Mesodermal cell (in vitro differentiated cells): ENCODE data around the gene PARP6. TPM values are rescaled to one million over a fixed set of nuclear protein-coding genes. Genes with fewer than 3 reads are reported as not detected.

Source experiments
- H3K27ac ChIP-seq: 2 replicates; pipeline ENCODE4 v1.7.0; 2013; ENCODE audit warnings: mild to moderate bottlenecking, low read depth, low read length, moderate library complexity; ENCODE audit not compliant: severe bottlenecking
- H3K36me3 ChIP-seq: 2 replicates; pipeline ENCODE4 v1.7.1; 2013; ENCODE audit warnings: mild to moderate bottlenecking, low read length, moderate library complexity; ENCODE audit not compliant: control insufficient read depth, insufficient read depth
- H3K4me1 ChIP-seq: one replicate; pipeline ENCODE4 v1.7.1; 2013; ENCODE audit warnings: mild to moderate bottlenecking, low read length; ENCODE audit not compliant: insufficient read depth, control insufficient read depth, poor library complexity, severe bottlenecking
- H3K4me3 ChIP-seq: 2 replicates; pipeline ENCODE4 v1.7.0; 2013; ENCODE audit warnings: low read length, control low read depth, mild to moderate bottlenecking; ENCODE audit not compliant: insufficient read depth, poor library complexity, severe bottlenecking; ENCODE audit errors: extremely low read depth
- H3K9me3 ChIP-seq: 2 replicates; pipeline ENCODE4 v1.7.1; 2013; ENCODE audit warnings: mild to moderate bottlenecking, low read length, moderate library complexity; ENCODE audit not compliant: control insufficient read depth
- WGBS, 2 experiments: methylation state at CpG; one replicate each; pipeline ENCODE4 v1.1.5; 2013; ENCODE audit warnings: missing lambda C conversion rate in 2 of 2; ENCODE audit not compliant: insufficient coverage in 2 of 2; 5-methylcytosine and 5-hydroxymethylcytosine counted together
- polyA plus RNA-seq, 2 experiments: library from polyadenylated mRNA; stranded (reverse); fragments of 50-300 nt; gene quantifications; one replicate each; pipeline ENCODE4 v1.2.3, GENCODE V29; 2013

PARP6 gene
- 39.9 TPM for polyA plus RNA-seq (2013, experiment 1 of 2)
- 34.5 TPM for polyA plus RNA-seq (2013, experiment 2 of 2)

GRCh38 chr15:72272213-72272996 lies at the start of gene PARP6:
TSS of gene PARP6 (minus strand) at chr15:72272554. CDS start at chr15:72267477, 5,077 bp downstream.
- 0 to 1% methylated on average over 53 to 77 of the region's 82 CpGs for WGBS, 2 experiments
- peak within 1 kb of the TSS; percentile 68 for H3K27ac ChIP-seq
- peak within 1 kb of the TSS; percentile 85 for H3K4me3 ChIP-seq
- H3K4me1 ChIP-seq = peaks cover 4% of the 10 kb centered on the region
- no peaks in the 10 kb centered on the region for H3K9me3 ChIP-seq
- peaks cover 33% of the 10 kb centered on the region for H3K36me3 ChIP-seq

- Histone ChIP-seq H3K36me3 (no peaks in the 10 kb centered on the region), H3K4me3 (peak within 1 kb of the TSS; percentile 45), H3K9me3 (no peaks in the 10 kb centered on the region), H3K4me1 (peaks cover 7% of the 10 kb centered on the region), H3K27ac (peak within 1 kb of the TSS; percentile 45)
- WGBS, 2 experiments = 0 to 1% methylated on average over 14 to 33 of the region's 58 CpGs
Measured at GRCh38 chr15:72319985-72320671, 47.8 kb upstream of the PARP6 start, which contains the start of gene CELF6. TSS of gene CELF6 (minus strand) at chr15:72320157. CDS start at chr15:72319874, 283 bp downstream.

- H3K4me3 ChIP-seq = peak overlapping the region; percentile 45
- H3K36me3 ChIP-seq = no peaks in the 10 kb centered on the region
- 7 to 21% methylated on average over 15 to 37 of the region's 48 CpGs for WGBS, 2 experiments
- peaks cover 7% of the 10 kb centered on the region for H3K4me1 ChIP-seq
- no peaks in the 10 kb centered on the region for H3K9me3 ChIP-seq
- H3K27ac ChIP-seq = no peak overlapping the region
Measured at GRCh38 chr15:72319360-72319984, 47.1 kb upstream of the PARP6 start.

GRCh38 chr15:72318408-72318942 lies 46.1 kb upstream of the PARP6 start:
- Histone ChIP-seq H3K4me3 (no peak overlapping the region), H3K27ac (no peak overlapping the region), H3K4me1 (peaks cover 7% of the 10 kb centered on the region), H3K9me3 (no peaks in the 10 kb centered on the region), H3K36me3 (no peaks in the 10 kb centered on the region)
- 43% methylated on average over 1 of the region's 2 CpGs; no CpG with 5 or more reads in 1 of the 2 experiments for whole genome bisulfite sequencing, 2 experiments

GRCh38 chr15:72315706-72316370 lies 43.5 kb upstream of the PARP6 start:
- WGBS, 2 experiments = 57 to 74% methylated on average over 1 to 2 of the region's 6 CpGs
- H3K36me3 ChIP-seq = no peaks in the 10 kb centered on the region
- H3K9me3 ChIP-seq = no peaks in the 10 kb centered on the region
- H3K27ac ChIP-seq = no peak overlapping the region
- no peak overlapping the region for H3K4me3 ChIP-seq
- H3K4me1 ChIP-seq = peaks cover 5% of the 10 kb centered on the region

GRCh38 chr15:72313881-72314280 lies 41.5 kb upstream of the PARP6 start:
- no peak overlapping the region for H3K4me3 ChIP-seq
- H3K36me3 ChIP-seq = no peaks in the 10 kb centered on the region
- H3K27ac ChIP-seq = no peak overlapping the region
- WGBS, 2 experiments = 100% methylated on average over 2 of the region's 2 CpGs; no CpG with 5 or more reads in 1 of the 2 experiments
- H3K9me3 ChIP-seq = no peaks in the 10 kb centered on the region
- no peaks in the 10 kb centered on the region for H3K4me1 ChIP-seq

- Histone ChIP-seq H3K4me1 (no peaks in the 10 kb centered on the region), H3K27ac (no peak overlapping the region), H3K36me3 (no peaks in the 10 kb centered on the region), H3K9me3 (no peaks in the 10 kb centered on the region), H3K4me3 (no peak overlapping the region)
- WGBS, 2 experiments = 58 to 100% methylated on average over 2 of the region's 2 CpGs
Measured at GRCh38 chr15:72313448-72313840, 41.1 kb upstream of the PARP6 start.

GRCh38 chr15:72312605-72313447 lies 40.5 kb upstream of the PARP6 start:
- H3K27ac ChIP-seq = no peak overlapping the region
- no peaks in the 10 kb centered on the region for H3K4me1 ChIP-seq
- H3K9me3 ChIP-seq = no peaks in the 10 kb centered on the region
- no peak overlapping the region for H3K4me3 ChIP-seq
- 83 to 90% methylated on average over 1 of the region's 2 CpGs for WGBS, 2 experiments
- no peaks in the 10 kb centered on the region for H3K36me3 ChIP-seq

- WGBS, 2 experiments = 60 to 83% methylated on average over 3 to 4 of the region's 5 CpGs
- Histone ChIP-seq H3K36me3 (no peaks in the 10 kb centered on the region), H3K9me3 (no peaks in the 10 kb centered on the region), H3K27ac (no peak overlapping the region), H3K4me1 (no peaks in the 10 kb centered on the region), H3K4me3 (no peak overlapping the region)
Measured at GRCh38 chr15:72307026-72307425, 34.7 kb upstream of the PARP6 start.
